Measurements from ENCODE around the gene B4GALT3.

B4GALT3 gene

GRCh38 chr1:161139766-161140165 lies 37.5 kb downstream of the B4GALT3 start:
- peak; percentile 18 for TF ChIP-seq CTCF (IDR thresholded peaks at IDR 0.05; ENCODE audit: insufficient read depth, low read length)
- no peak for TF ChIP-seq GABPA (IDR thresholded peaks at IDR 0.05; ENCODE audit: low read depth)
- peak in 1 of 2 experiments; percentile 66 for DNase-seq (ENCODE audit: low read depth in 1 of 2, low spot score in 1 of 2)
- H3K4me3 ChIP-seq (replicated peaks; ENCODE audit: insufficient read depth, low read length) = no peak overlapping the region
- no peaks in the 10 kb centered on the region for H3K27me3 ChIP-seq (ENCODE audit: insufficient read depth, poor library complexity, severe bottlenecking)
- H3K27ac ChIP-seq (replicated peaks) = no peak overlapping the region

DNA sequence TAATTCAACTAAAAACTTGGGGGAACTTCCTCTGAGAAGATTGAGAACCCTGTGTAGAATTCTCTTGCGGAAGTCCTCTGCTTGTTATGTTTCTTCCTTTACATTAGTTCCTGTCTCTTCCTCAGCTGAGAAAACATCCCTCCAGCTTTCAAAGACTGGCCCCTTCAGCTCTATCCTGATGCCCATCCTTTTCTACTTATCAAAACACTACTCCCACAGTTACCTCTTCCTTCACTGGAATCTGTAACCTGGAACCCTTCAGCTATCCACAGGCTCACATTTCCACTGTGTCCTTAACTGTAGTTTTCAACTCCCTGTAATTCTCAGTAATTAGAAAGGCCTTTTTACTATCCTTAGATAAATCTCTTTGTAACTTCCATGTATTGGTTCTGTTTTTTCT lies 38.9 kb downstream of the B4GALT3 start:
- H3K4me3 ChIP-seq (replicated peaks; ENCODE audit: insufficient read depth, low read length) = no peak overlapping the region
- peak overlapping the region; percentile 36 for H3K27ac ChIP-seq (replicated peaks)
- H3K27me3 ChIP-seq (ENCODE audit: insufficient read depth, poor library complexity, severe bottlenecking) = no peaks in the 10 kb centered on the region
- TF ChIP-seq SPI1 (IDR thresholded peaks at IDR 0.05; ENCODE audit: borderline replicate concordance, low read depth) (peak; percentile 46; the same call in 1 of the 2 replicates), CTCF (IDR thresholded peaks at IDR 0.05; ENCODE audit: insufficient read depth, low read length) (no peak)
- DNase-seq (ENCODE audit: low read depth in 1 of 2, low spot score in 1 of 2) = no peak

DNA sequence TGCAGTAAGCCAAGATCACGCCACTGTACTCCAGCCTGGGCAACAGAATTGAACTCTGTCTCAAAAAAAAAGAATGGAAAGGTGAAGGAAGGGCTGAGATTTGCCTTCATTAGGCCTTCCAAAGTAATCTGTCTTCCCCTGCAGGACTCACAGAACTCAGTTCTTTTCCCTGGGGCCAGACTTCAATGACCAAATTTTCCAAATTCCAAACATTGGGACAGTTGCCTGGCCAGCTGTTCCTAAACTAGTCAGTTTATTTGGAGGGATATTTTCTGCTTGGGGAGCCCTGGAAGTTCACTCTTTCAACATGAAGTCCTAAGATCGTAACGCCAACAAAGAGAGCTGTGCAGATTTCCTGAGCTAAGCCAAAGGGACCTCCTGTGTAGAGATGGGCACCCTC lies 39.4 kb downstream of the B4GALT3 start:
- Histone ChIP-seq H3K27me3 (ENCODE audit: insufficient read depth, poor library complexity, severe bottlenecking) (no peaks in the 10 kb centered on the region), H3K4me3 (replicated peaks; ENCODE audit: insufficient read depth, low read length) (no peak overlapping the region), H3K27ac (replicated peaks) (peak overlapping the region; percentile 36; the same call in 1 of the 2 replicates)
- TF ChIP-seq, protein P1, sequence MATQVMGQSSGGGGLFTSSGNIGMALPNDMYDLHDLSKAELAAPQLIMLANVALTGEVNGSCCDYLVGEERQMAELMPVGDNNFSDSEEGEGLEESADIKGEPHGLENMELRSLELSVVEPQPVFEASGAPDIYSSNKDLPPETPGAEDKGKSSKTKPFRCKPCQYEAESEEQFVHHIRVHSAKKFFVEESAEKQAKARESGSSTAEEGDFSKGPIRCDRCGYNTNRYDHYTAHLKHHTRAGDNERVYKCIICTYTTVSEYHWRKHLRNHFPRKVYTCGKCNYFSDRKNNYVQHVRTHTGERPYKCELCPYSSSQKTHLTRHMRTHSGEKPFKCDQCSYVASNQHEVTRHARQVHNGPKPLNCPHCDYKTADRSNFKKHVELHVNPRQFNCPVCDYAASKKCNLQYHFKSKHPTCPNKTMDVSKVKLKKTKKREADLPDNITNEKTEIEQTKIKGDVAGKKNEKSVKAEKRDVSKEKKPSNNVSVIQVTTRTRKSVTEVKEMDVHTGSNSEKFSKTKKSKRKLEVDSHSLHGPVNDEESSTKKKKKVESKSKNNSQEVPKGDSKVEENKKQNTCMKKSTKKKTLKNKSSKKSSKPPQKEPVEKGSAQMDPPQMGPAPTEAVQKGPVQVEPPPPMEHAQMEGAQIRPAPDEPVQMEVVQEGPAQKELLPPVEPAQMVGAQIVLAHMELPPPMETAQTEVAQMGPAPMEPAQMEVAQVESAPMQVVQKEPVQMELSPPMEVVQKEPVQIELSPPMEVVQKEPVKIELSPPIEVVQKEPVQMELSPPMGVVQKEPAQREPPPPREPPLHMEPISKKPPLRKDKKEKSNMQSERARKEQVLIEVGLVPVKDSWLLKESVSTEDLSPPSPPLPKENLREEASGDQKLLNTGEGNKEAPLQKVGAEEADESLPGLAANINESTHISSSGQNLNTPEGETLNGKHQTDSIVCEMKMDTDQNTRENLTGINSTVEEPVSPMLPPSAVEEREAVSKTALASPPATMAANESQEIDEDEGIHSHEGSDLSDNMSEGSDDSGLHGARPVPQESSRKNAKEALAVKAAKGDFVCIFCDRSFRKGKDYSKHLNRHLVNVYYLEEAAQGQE (IDR thresholded peaks at IDR 0.05; ENCODE audit: insufficient replicate concordance, low read depth) = no peak
- no peak for TF ChIP-seq CTCF (IDR thresholded peaks at IDR 0.05; ENCODE audit: insufficient read depth, low read length)
- TF ChIP-seq GABPA (IDR thresholded peaks at IDR 0.05; ENCODE audit: low read depth) = no peak
- TF ChIP-seq POLR2AphosphoS5 (IDR thresholded peaks at IDR 0.05; ENCODE audit: low read depth) = no peak
- no peak for TF ChIP-seq SPI1 (IDR thresholded peaks at IDR 0.05; ENCODE audit: borderline replicate concordance, low read depth)
- DNase-seq (ENCODE audit: low read depth in 1 of 2, low spot score in 1 of 2) = no peak

GRCh38 chr1:161133220-161133740 lies 44.0 kb downstream of the B4GALT3 start:
- H3K4me3 ChIP-seq (replicated peaks; ENCODE audit: insufficient read depth, low read length) = peak overlapping the region; percentile 95
- no peak for TF ChIP-seq CTCF (IDR thresholded peaks at IDR 0.05; ENCODE audit: insufficient read depth, low read length)
- TF ChIP-seq, protein P1 (IDR thresholded peaks at IDR 0.05; ENCODE audit: insufficient replicate concordance, low read depth) = no peak
- TF ChIP-seq GABPA (IDR thresholded peaks at IDR 0.05; ENCODE audit: low read depth) = no peak
- TF ChIP-seq SPI1 (IDR thresholded peaks at IDR 0.05; ENCODE audit: borderline replicate concordance, low read depth) = no peak
- no peak for TF ChIP-seq POLR2AphosphoS5 (IDR thresholded peaks at IDR 0.05; ENCODE audit: low read depth)
- no peak for DNase-seq (ENCODE audit: low read depth in 1 of 2, low spot score in 1 of 2)
- peak overlapping the region; percentile 75 for H3K27ac ChIP-seq (replicated peaks)
- H3K27me3 ChIP-seq (ENCODE audit: insufficient read depth, poor library complexity, severe bottlenecking) = no peaks in the 10 kb centered on the region

All from HL-60 (cell line).